Endothelial cell of umbilical vein (primary cell): ENCODE results near the gene STK17B. TPM values are rescaled to one million over a fixed set of nuclear protein-coding genes. Genes with fewer than 3 reads are reported as not detected.

Source experiments
- BruUV-seq: library from RNA; stranded (reverse); fragments of 400-500 nt; replicated peaks from 2 replicates; lab custom pipeline; 2021; lab: Mats Ljungman, UMichigan
- CTCF ChIA-PET: fragments of 300-600, 350-600 bp; sonication (Branson Sonifier 250); formaldehyde crosslinking; loops from one replicate; lab custom pipeline; 2021; ENCODE audit warnings: antibody characterized with exemption, inconsistent platforms; lab: Charles Lee
- POLR2A ChIA-PET: fragments of 300-600, 350-600 bp; sonication (Branson Sonifier 250); formaldehyde crosslinking; loops from one replicate; lab custom pipeline; 2021; ENCODE audit warnings: antibody characterized with exemption, inconsistent platforms; lab: Charles Lee
- DNase-seq: peaks from one replicate; pipeline ENCODE4 v3.0.0-alpha.2; 2011; ENCODE audit warnings: low read depth, low spot score
- FAIRE-seq: peaks from 2 replicates; lab custom pipeline; 2011; peaks lifted over from hg19 to GRCh38; lab: Jason Lieb, UNC
- H2AFZ ChIP-seq: 2 replicates; pipeline ENCODE4 v1.6.0; 2012; ENCODE audit warnings: low read depth, low read length, control low read depth, inconsistent platforms
- H3K27ac ChIP-seq: 2 replicates; pipeline ENCODE4 v1.5.1; 2011; ENCODE audit warnings: low read depth, mild to moderate bottlenecking, control low read depth, low read length, moderate library complexity; ENCODE audit not compliant: insufficient read depth
- H3K27me3 ChIP-seq, 2 experiments: 2 replicates each; pipeline versions ENCODE4 v1.6.0 to v1.6.1; 2011; ENCODE audit warnings: low read length in 2 of 2, mixed read lengths in 1 of 2; ENCODE audit not compliant: control insufficient read depth in 2 of 2, insufficient read depth in 2 of 2
- H3K36me3 ChIP-seq, 2 experiments: 2 replicates in 1 of 2; 3 replicates in 1 of 2; pipeline ENCODE4 v1.5.1; 2011; ENCODE audit warnings: low read length in 2 of 2, mild to moderate bottlenecking in 1 of 2, moderate library complexity in 1 of 2; ENCODE audit not compliant: control insufficient read depth in 2 of 2, insufficient read depth in 2 of 2; ENCODE audit errors: extremely low read depth in 1 of 2
- H3K4me1 ChIP-seq: 3 replicates; pipeline ENCODE4 v1.5.1; 2011; ENCODE audit warnings: mild to moderate bottlenecking, low read length; ENCODE audit not compliant: control insufficient read depth, insufficient read depth; ENCODE audit errors: extremely low read depth
- H3K4me2 ChIP-seq: 2 replicates; pipeline ENCODE4 v1.6.1; 2011; ENCODE audit warnings: low read length, control low read depth, mixed read lengths; ENCODE audit not compliant: insufficient read depth
- H3K4me3 ChIP-seq, 3 experiments: fragments of 200-600 bp in 1 of 3; sonication (generic), shearing (Covaris generic) in 1 of 3; replicated peaks in 1 of 3; 2 replicates each; pipeline ENCODE4 v1.5.1; 2011 to 2016; ENCODE audit warnings: control low read depth in 3 of 3, low read length in 3 of 3, mild to moderate bottlenecking in 2 of 3, inconsistent platforms in 1 of 3, low read depth in 1 of 3, moderate library complexity in 1 of 3; ENCODE audit not compliant: insufficient read depth in 1 of 3
- H3K79me2 ChIP-seq: 2 replicates; pipeline ENCODE4 v1.6.0; 2012; ENCODE audit warnings: low read length, inconsistent platforms; ENCODE audit not compliant: control insufficient read depth, insufficient read depth
- H3K9ac ChIP-seq: replicated peaks from 2 replicates; pipeline ENCODE3; 2011; ENCODE audit warnings: low read length, control low read depth; ENCODE audit not compliant: insufficient read depth; ENCODE audit errors: extremely low read depth
- H3K9me1 ChIP-seq: replicated peaks from 3 replicates; pipeline ENCODE4 v1.6.0; 2011; ENCODE audit warnings: mild to moderate bottlenecking, low read length; ENCODE audit not compliant: control insufficient read depth, insufficient read depth; ENCODE audit errors: extremely low read depth
- H3K9me3 ChIP-seq: replicated peaks from 2 replicates; pipeline ENCODE4 v1.5.1; 2012; ENCODE audit warnings: low read length, inconsistent platforms; ENCODE audit not compliant: control insufficient read depth, insufficient read depth
- H4K20me1 ChIP-seq: replicated peaks from 2 replicates; pipeline ENCODE3; 2011; ENCODE audit warnings: mild to moderate bottlenecking, low read length; ENCODE audit not compliant: control insufficient read depth, insufficient read depth; ENCODE audit errors: extremely low read depth
- CTCF ChIP-seq, 2 donors: IDR thresholded peaks; 1 replicate in 1 of 2; 2 replicates in 1 of 2; pipeline ENCODE4 v1.5.1; 2011; ENCODE audit warnings: low read length in 2 of 2, mild to moderate bottlenecking in 2 of 2, moderate library complexity in 2 of 2, control low read depth in 1 of 2, inconsistent platforms in 1 of 2, low read depth in 1 of 2; ENCODE audit not compliant: insufficient read depth in 1 of 2; ENCODE audit errors: extremely low read depth in 1 of 2
- EZH2 ChIP-seq: IDR thresholded peaks from 2 replicates; pipeline ENCODE4 v1.6.1; 2012; ENCODE audit warnings: borderline replicate concordance, low read depth, mild to moderate bottlenecking, moderate library complexity, low read length, inconsistent platforms; ENCODE audit not compliant: severe bottlenecking
- FOS ChIP-seq: IDR thresholded peaks from 2 replicates; pipeline ENCODE4 v1.6.1; 2011; ENCODE audit warnings: mild to moderate bottlenecking, low read length, moderate library complexity, borderline replicate concordance; ENCODE audit not compliant: insufficient read depth
- GATA2 ChIP-seq: IDR thresholded peaks from 2 replicates; pipeline ENCODE4 v1.7.0; 2011; ENCODE audit warnings: low read depth, mild to moderate bottlenecking, moderate library complexity, mixed read lengths, low read length; ENCODE audit not compliant: insufficient read length, insufficient read depth
- JUN ChIP-seq: IDR thresholded peaks from 2 replicates; pipeline ENCODE4 v1.6.1; 2011; ENCODE audit warnings: borderline replicate concordance, low read depth; ENCODE audit not compliant: insufficient read length, insufficient read depth
- MAX ChIP-seq: IDR thresholded peaks from 2 replicates; pipeline ENCODE4 v1.6.1; 2011; ENCODE audit not compliant: insufficient read depth, insufficient read length
- MYC ChIP-seq: IDR thresholded peaks from one replicate; pipeline ENCODE4 v1.6.1; 2011; ENCODE audit warnings: mild to moderate bottlenecking, low read depth, low read length
- POLR2A ChIP-seq: IDR thresholded peaks from 2 replicates; pipeline ENCODE4 v1.6.1; 2012; ENCODE audit warnings: low read depth, mild to moderate bottlenecking, control low read depth, low read length
- POLR2AphosphoS5 ChIP-seq: IDR thresholded peaks from 2 replicates; pipeline ENCODE4 v1.6.1; 2012; ENCODE audit warnings: low read depth, mild to moderate bottlenecking, control low read depth, low read length, moderate library complexity; ENCODE audit not compliant: insufficient read depth
- dilution Hi-C: fragments of 300-500 bp; cut with MboI; formaldehyde crosslinking; loops from one replicate; pipeline ENCODE4 v1.15.0; 2019; ENCODE audit warnings: low sequenced_read_pairs; ENCODE audit not compliant: extremely low pct_ligation_motif_present
- intact Hi-C: fragments of 100-400 bp; cut with micrococcal nuclease; formaldehyde crosslinking; loops from one replicate; pipeline ENCODE4 v1.10.0; 2022
- polyA plus RNA-seq, 4 experiments: library from polyadenylated mRNA; depleted of rRNA in 3 of 4; stranded (reverse) in 3 of 4; unstranded in 1 of 4; fragments of >200 nt; gene quantifications; 2 replicates each; pipeline versions ENCODE4 v1.2.1 to v1.2.3, GENCODE V29; 2011 to 2012; ENCODE audit warnings: missing spikeins in 1 of 4
- total RNA-seq: library from RNA; stranded (reverse); gene quantifications from 2 replicates; pipeline ENCODE4 v1.2.3, GENCODE V29; 2021

STK17B gene
- total and polyA plus RNA-seq, 2 donors (not counting 3 experiments of a cell fraction or from before 2014, with no cell fraction given): 2.5 to 16.6 TPM

DNA sequence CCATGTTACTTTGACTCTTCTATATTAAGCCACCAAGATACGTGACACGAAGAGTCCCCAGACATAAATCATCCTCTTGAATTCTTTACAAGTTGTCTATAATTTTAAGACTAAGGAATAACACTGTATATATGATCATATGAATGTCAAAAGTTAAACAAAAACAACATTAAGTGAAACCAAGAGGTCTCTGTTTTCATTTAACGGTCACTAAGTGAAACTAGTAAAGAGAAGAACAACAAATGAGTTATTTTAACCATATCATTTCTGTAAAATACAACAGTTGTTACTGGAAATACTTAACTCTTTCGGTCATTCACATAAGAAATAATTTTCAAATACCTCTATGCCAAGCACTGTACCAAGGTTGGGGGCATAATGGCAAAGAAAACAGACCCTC, 45.7 kb upstream of the STK17B start:
- Histone ChIP-seq H4K20me1 (no peaks in the 10 kb centered on the region), H3K9me1 (no peaks in the 10 kb centered on the region), H3K4me2 (no peak overlapping the region), H3K4me3 (no peak overlapping the region), H3K27me3 (no peaks in the 10 kb centered on the region), H3K27ac (no peak overlapping the region), H3K9me3 (no peaks in the 10 kb centered on the region), H3K4me1 (no peaks in the 10 kb centered on the region), H3K9ac (no peak overlapping the region), H3K79me2 (no peaks in the 10 kb centered on the region), H3K36me3 (peaks cover 5 to 76% of the 10 kb centered on the region in 2 experiments), H2AFZ (no peak overlapping the region)
- intact Hi-C loops (no loop called here), dilution Hi-C loops (no loop called here)
- TF ChIP-seq GATA2 (no peak), MYC (no peak), FOS (no peak), CTCF (IDR thresholded peaks at IDR 0.05; ENCODE audit: extremely low read depth in 1 of 2, insufficient read depth in 1 of 2, low read depth in 1 of 2, low read length in 2 of 2) (no peak), POLR2AphosphoS5 (no peak), MAX (no peak), EZH2 (no peak), JUN (no peak), POLR2A (no peak)
- no TSS peak for BruUV-seq
- ChIA-PET POLR2A (no interaction called here), CTCF (no interaction called here)
- no peak for FAIRE-seq
- DNase-seq: no peak
